ENCODE measurements around the gene ZMIZ1.

The ZMIZ1 gene

DNA sequence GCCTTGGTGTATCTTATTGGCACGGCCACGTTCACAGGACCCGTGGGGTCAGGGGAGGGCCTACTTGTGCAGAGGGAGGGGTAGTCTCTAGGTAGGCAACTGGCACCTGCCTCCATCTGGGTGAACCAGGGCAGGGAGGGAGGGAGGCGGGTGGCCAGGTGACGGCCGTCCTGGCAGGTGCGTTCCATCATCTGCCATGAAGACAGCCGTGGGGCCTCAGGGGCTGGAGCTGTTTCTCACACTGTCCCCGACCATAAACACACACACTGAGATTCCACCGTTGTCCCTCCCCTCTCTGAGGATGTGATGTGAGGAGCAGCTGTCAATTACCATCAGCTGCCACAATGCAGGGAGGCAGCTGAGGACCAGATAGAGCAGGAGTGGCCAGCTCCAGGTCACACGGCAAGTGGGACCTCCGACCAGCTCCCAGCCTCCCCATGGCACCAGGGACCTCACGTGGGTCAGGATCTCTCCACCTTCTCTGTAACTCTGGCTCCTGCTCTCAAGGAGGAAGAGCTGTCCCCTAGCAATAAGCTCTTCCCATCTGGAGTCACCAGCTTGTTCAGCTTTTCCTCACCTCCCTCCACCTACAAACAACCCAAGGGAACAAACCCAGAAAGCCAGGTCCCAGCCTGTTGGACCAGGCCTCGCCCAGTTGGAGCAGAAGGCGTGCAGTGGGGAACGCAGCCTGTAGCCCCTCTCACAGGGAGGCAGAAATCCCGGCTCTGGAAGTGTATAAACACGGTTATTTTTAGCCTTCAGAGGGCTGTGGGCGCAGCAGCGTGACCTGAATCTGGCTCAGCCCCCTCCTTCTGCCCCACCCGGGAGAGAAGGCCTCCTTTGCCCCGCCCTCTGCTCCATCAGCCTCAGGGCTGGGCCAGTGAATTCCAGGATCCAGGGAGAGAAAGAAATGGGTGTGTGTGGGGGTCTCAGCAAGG, 33.1 kb downstream of the ZMIZ1 start:
- TF ChIP-seq, protein P1, sequence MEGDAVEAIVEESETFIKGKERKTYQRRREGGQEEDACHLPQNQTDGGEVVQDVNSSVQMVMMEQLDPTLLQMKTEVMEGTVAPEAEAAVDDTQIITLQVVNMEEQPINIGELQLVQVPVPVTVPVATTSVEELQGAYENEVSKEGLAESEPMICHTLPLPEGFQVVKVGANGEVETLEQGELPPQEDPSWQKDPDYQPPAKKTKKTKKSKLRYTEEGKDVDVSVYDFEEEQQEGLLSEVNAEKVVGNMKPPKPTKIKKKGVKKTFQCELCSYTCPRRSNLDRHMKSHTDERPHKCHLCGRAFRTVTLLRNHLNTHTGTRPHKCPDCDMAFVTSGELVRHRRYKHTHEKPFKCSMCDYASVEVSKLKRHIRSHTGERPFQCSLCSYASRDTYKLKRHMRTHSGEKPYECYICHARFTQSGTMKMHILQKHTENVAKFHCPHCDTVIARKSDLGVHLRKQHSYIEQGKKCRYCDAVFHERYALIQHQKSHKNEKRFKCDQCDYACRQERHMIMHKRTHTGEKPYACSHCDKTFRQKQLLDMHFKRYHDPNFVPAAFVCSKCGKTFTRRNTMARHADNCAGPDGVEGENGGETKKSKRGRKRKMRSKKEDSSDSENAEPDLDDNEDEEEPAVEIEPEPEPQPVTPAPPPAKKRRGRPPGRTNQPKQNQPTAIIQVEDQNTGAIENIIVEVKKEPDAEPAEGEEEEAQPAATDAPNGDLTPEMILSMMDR (conservative IDR thresholded peaks at IDR 0.05; ENCODE audit: low read depth, low read length) = no peak
- DNase-seq (ENCODE audit: low read depth) = peak; percentile 56
- no peak overlapping the region for H3K4me3 ChIP-seq (ENCODE audit: low read length)

- TF ChIP-seq, protein P1 (conservative IDR thresholded peaks at IDR 0.05; ENCODE audit: low read depth, low read length) = peak; percentile 9
- H3K4me3 ChIP-seq (ENCODE audit: low read length) = no peak overlapping the region
- DNase-seq (ENCODE audit: low read depth) = no peak
Measured at GRCh38 chr10:79102498-79102874, 33.7 kb downstream of the ZMIZ1 start.

DNA sequence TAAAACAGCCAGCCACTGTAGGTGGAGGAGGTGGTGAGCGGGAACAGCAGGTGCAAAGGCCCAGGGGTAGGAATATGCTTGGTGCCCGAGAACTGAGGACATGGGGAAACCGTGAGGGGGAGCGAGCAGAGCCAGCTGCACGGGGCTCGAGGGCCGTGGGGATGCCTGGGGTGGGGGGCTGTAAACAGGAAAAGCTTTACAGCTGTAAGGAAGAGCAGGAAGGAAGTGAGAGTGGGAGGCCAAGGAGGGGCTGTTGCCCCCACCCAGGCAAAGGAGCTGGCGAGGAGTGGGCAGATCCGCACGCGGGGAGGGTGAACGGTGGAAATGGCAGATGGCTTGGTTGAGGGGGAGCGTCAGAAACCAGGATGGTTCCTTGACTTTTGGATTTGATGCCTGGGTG, 34.4 kb downstream of the ZMIZ1 start:
- TF ChIP-seq, protein P1 (conservative IDR thresholded peaks at IDR 0.05; ENCODE audit: low read depth, low read length) = no peak
- no peak overlapping the region for H3K4me3 ChIP-seq (ENCODE audit: low read length)
- DNase-seq (ENCODE audit: low read depth) = no peak

DNA sequence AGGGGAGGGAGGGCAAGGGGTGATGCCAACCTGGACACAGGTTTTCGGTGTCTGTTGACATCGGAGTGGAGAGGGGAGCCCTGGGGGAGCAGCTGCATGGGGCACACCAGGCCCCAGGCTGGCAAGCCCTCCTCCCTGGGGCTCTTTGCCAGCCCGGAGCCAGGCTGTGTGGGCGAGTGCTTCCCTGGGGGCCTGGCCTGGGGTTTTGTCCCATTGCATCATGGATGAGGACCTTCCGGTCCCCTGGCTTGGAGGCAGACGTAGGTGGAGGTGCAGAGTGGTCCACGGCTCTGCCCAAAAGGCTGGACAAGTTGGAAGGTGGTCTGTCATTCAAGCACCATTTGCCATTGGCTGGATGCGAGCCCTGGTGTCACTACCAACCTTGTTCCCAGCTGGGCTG, 34.8 kb downstream of the ZMIZ1 start:
- H3K4me3 ChIP-seq (ENCODE audit: low read length) = no peak overlapping the region
- TF ChIP-seq, protein P1 (conservative IDR thresholded peaks at IDR 0.05; ENCODE audit: low read depth, low read length) = no peak
- DNase-seq (ENCODE audit: low read depth) = no peak

- DNase-seq (ENCODE audit: low read depth) = no peak
- TF ChIP-seq, protein P1 (conservative IDR thresholded peaks at IDR 0.05; ENCODE audit: low read depth, low read length) = no peak
- H3K4me3 ChIP-seq (ENCODE audit: low read length) = no peak overlapping the region
Measured at GRCh38 chr10:79105150-79105739, 36.5 kb downstream of the ZMIZ1 start.

DNA sequence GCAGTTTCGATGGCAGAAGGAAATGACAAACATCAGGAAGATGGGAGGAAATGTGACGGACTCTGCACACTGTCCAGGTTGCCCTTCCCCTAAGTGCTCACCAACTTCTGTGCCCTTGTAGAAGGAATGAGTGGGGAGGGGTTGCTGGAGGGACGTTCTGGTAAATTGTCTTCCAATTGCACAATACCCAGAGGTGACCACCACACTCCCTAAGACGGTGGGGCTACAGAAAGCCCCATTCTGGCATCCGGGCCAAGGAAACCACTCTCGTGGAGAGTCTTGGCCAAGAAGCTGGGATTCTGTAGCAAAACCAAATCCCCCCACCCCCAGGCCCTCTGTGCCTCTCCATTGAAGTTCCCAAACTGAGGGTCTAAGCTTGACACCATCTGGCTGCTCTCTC, 37.1 kb downstream of the ZMIZ1 start:
- no peak for DNase-seq (ENCODE audit: low read depth)
- TF ChIP-seq, protein P1 (conservative IDR thresholded peaks at IDR 0.05; ENCODE audit: low read depth, low read length) = no peak
- no peak overlapping the region for H3K4me3 ChIP-seq (ENCODE audit: low read length)

Measured in retinal pigment epithelial cell (primary cell).